Neural cell (in vitro differentiated cells): Measurements from ENCODE around the gene SHROOM4. TPM values are rescaled to one million over a fixed set of nuclear protein-coding genes. Genes with fewer than 3 reads are reported as not detected.

Experiments used
- H2AFZ ChIP-seq: fragments of 200-600, 300-800 bp; sonication (generic), shearing (Covaris generic); 2 replicates; pipeline ENCODE4 v1.6.0; 2014; ENCODE audit warnings: low read depth, mild to moderate bottlenecking, antibody characterized with exemption, low read length, moderate library complexity
- H3F3A ChIP-seq: fragments of 200-600 bp; shearing (Covaris generic); 2 replicates; pipeline ENCODE4 v1.6.1; 2016; ENCODE audit warnings: mild to moderate bottlenecking, moderate library complexity, mixed read lengths, antibody characterized with exemption, low read length; ENCODE audit not compliant: insufficient read depth, poor library complexity, severe bottlenecking
- H3K27ac ChIP-seq: fragments of 200-600, 300-800 bp; sonication (generic), shearing (Covaris generic); 2 replicates; pipeline ENCODE4 v1.5.1; 2014; ENCODE audit warnings: mild to moderate bottlenecking, low read length, moderate library complexity
- H3K27me3 ChIP-seq: fragments of 300-800, 200-600 bp; sonication (generic), shearing (Covaris generic); 2 replicates; pipeline ENCODE4 v1.6.0; 2014; ENCODE audit warnings: mild to moderate bottlenecking, low read depth, low read length, moderate library complexity; ENCODE audit not compliant: insufficient read depth
- H3K36me3 ChIP-seq: fragments of 300-800, 200-600 bp; sonication (generic), shearing (Covaris generic); 2 replicates; pipeline ENCODE4 v1.5.1; 2014; ENCODE audit warnings: mild to moderate bottlenecking, antibody characterized with exemption, low read length, moderate library complexity; ENCODE audit not compliant: insufficient read depth
- H3K4me2 ChIP-seq: fragments of 300-800, 200-600 bp; sonication (generic), shearing (Covaris generic); 2 replicates; pipeline ENCODE4 v1.6.0; 2014; ENCODE audit warnings: mild to moderate bottlenecking, low read length
- H3K4me3 ChIP-seq: fragments of 300-800, 200-600 bp; sonication (generic), shearing (Covaris generic); 2 replicates; pipeline ENCODE4 v1.5.1; 2014; ENCODE audit warnings: mild to moderate bottlenecking, low read length, moderate library complexity
- H3K79me2 ChIP-seq: fragments of 200-600 bp; shearing (Covaris generic); replicated peaks from 2 replicates; pipeline ENCODE4 v1.6.0; 2014; ENCODE audit warnings: mild to moderate bottlenecking, low read length, moderate library complexity; ENCODE audit not compliant: insufficient read depth
- H3K9ac ChIP-seq: fragments of 300-800, 200-600 bp; sonication (generic), shearing (Covaris generic); 2 replicates; pipeline ENCODE4 v1.6.1; 2016; ENCODE audit warnings: mild to moderate bottlenecking, low read length, mixed read lengths
- H3K9me2 ChIP-seq: fragments of 200-600 bp; shearing (Covaris generic); 2 replicates; pipeline ENCODE4 v1.6.1; 2016; ENCODE audit warnings: mild to moderate bottlenecking, low read length, mixed read lengths; ENCODE audit not compliant: insufficient read depth
- H3K9me3 ChIP-seq: fragments of 200-600, 300-800 bp; sonication (generic), shearing (Covaris generic); 2 replicates; pipeline ENCODE4 v1.6.1; 2016; ENCODE audit warnings: mild to moderate bottlenecking, mixed run types, low read length, moderate library complexity, mixed read lengths
- H4K20me1 ChIP-seq: fragments of 200-600 bp; shearing (Covaris generic); 2 replicates; pipeline ENCODE4 v1.6.1; 2016; ENCODE audit warnings: mild to moderate bottlenecking, mixed run types; ENCODE audit not compliant: insufficient read depth
- EP300 ChIP-seq: fragments of 450-650 bp; conservative IDR thresholded peaks from 2 replicates; pipeline ENCODE4 v1.6.1; 2014; ENCODE audit warnings: antibody characterized with exemption, mild to moderate bottlenecking, moderate library complexity; ENCODE audit not compliant: poor library complexity, severe bottlenecking
- EZH2 ChIP-seq: fragments of 200-600, 300-800 bp; shearing (Covaris generic), sonication (generic); IDR thresholded peaks from 2 replicates; pipeline ENCODE4 v1.6.1; 2014; ENCODE audit warnings: antibody characterized with exemption, low read length, borderline replicate concordance, mild to moderate bottlenecking; ENCODE audit not compliant: insufficient read depth, poor library complexity, severe bottlenecking
- MXI1 ChIP-seq: fragments of 450-650 bp; conservative IDR thresholded peaks from 2 replicates; pipeline ENCODE4 v1.6.1; 2014; ENCODE audit warnings: antibody characterized with exemption, mild to moderate bottlenecking; ENCODE audit not compliant: poor library complexity, severe bottlenecking
- POLR2AphosphoS5 ChIP-seq: IDR thresholded peaks from 2 replicates; pipeline ENCODE4 v1.6.1; 2012
- RAD21 ChIP-seq: fragments of 450-650 bp; conservative IDR thresholded peaks from 2 replicates; pipeline ENCODE4 v1.6.1; 2014; ENCODE audit warnings: antibody characterized with exemption, mild to moderate bottlenecking, moderate library complexity
- REST ChIP-seq: IDR thresholded peaks from 2 replicates; pipeline ENCODE4 v1.6.1; 2012; ENCODE audit warnings: borderline replicate concordance
- SMC3 ChIP-seq: fragments of 450-650 bp; conservative IDR thresholded peaks from 2 replicates; pipeline ENCODE4 v1.6.1; 2014; ENCODE audit warnings: antibody characterized with exemption, mild to moderate bottlenecking, moderate library complexity; ENCODE audit not compliant: poor library complexity
- TAF1 ChIP-seq: IDR thresholded peaks from 2 replicates; pipeline ENCODE4 v1.6.1; 2012; ENCODE audit warnings: low read depth
- polyA plus RNA-seq: library from polyadenylated mRNA; depleted of rRNA; stranded (reverse); fragments of >200 nt; gene quantifications from 2 replicates; pipeline ENCODE4 v1.2.3, GENCODE V29; 2014
- TF ChIP-seq, protein P1 (sequence below): fragments of 450-650 bp; IDR thresholded peaks from 2 replicates; pipeline ENCODE4 v1.5.1; 2014; ENCODE audit warnings: antibody characterized with exemption, mild to moderate bottlenecking, moderate library complexity; ENCODE audit not compliant: poor library complexity, severe bottlenecking

SHROOM4 gene
- polyA plus RNA-seq, 1 donor from 2014 or later, result 1.4 TPM

GRCh38 chrX:50768801-50769200 lies 45.2 kb downstream of the SHROOM4 start:
- Histone ChIP-seq H3K4me2 (no peak overlapping the region), H3K36me3 (no peaks in the 10 kb centered on the region), H3K9me3 (no peaks in the 10 kb centered on the region), H3K27ac (no peak overlapping the region), H4K20me1 (no peaks in the 10 kb centered on the region), H3K9ac (no peak overlapping the region), H3K79me2 (no peaks in the 10 kb centered on the region), H2AFZ (no peak overlapping the region), H3K4me3 (no peak overlapping the region), H3K9me2 (no peaks in the 10 kb centered on the region), H3F3A (no peaks in the 10 kb centered on the region), H3K27me3 (no peaks in the 10 kb centered on the region)
- TF ChIP-seq MXI1, result no peak
- TF ChIP-seq, protein P1, sequence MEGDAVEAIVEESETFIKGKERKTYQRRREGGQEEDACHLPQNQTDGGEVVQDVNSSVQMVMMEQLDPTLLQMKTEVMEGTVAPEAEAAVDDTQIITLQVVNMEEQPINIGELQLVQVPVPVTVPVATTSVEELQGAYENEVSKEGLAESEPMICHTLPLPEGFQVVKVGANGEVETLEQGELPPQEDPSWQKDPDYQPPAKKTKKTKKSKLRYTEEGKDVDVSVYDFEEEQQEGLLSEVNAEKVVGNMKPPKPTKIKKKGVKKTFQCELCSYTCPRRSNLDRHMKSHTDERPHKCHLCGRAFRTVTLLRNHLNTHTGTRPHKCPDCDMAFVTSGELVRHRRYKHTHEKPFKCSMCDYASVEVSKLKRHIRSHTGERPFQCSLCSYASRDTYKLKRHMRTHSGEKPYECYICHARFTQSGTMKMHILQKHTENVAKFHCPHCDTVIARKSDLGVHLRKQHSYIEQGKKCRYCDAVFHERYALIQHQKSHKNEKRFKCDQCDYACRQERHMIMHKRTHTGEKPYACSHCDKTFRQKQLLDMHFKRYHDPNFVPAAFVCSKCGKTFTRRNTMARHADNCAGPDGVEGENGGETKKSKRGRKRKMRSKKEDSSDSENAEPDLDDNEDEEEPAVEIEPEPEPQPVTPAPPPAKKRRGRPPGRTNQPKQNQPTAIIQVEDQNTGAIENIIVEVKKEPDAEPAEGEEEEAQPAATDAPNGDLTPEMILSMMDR, result no peak
- no peak for TF ChIP-seq POLR2AphosphoS5
- no peak for TF ChIP-seq TAF1
- TF ChIP-seq RAD21, result no peak
- TF ChIP-seq SMC3, result no peak
- no peak for TF ChIP-seq EP300

DNA sequence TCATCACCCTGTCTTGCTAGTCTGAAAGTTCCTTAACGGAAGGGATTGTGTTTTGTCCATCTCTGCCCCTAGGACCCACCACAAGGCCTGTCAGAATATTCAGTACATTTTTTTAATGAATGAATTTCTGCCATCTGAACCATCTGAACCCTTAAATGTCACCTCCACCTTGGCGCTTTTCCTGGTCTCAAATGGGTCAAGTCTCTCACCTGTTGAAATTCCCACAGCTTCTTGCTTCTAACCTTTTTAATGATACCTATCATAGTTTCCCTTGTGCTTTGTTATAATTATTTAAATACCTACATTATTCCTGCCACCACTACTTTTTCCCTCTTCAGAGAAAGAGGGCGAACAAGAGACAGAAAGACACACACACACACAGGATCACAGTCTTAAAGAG lies 48.0 kb downstream of the SHROOM4 start:
- H3K4me3 ChIP-seq, result no peak overlapping the region
- no peaks in the 10 kb centered on the region for H3F3A ChIP-seq
- no peak for TF ChIP-seq REST
- no peak for TF ChIP-seq SMC3
- no peak for TF ChIP-seq POLR2AphosphoS5
- TF ChIP-seq TAF1, result no peak
- no peak for TF ChIP-seq MXI1
- no peak for TF ChIP-seq EP300
- no peak for TF ChIP-seq EZH2
- no peak for TF ChIP-seq RAD21
- TF ChIP-seq, protein P1, result no peak
- H2AFZ ChIP-seq, result no peak overlapping the region
- no peak overlapping the region for H3K9ac ChIP-seq
- H3K4me2 ChIP-seq, result no peak overlapping the region
- H3K27ac ChIP-seq, result no peak overlapping the region
- H3K27me3 ChIP-seq, result no peaks in the 10 kb centered on the region
- H3K9me3 ChIP-seq, result no peaks in the 10 kb centered on the region
- H3K36me3 ChIP-seq, result no peaks in the 10 kb centered on the region
- H3K9me2 ChIP-seq, result no peaks in the 10 kb centered on the region
- H4K20me1 ChIP-seq, result no peaks in the 10 kb centered on the region
- no peaks in the 10 kb centered on the region for H3K79me2 ChIP-seq
